B cell (primary cell): ENCODE measurements around the gene CSNK1A1. TPM values are rescaled to one million over a fixed set of nuclear protein-coding genes. Genes with fewer than 3 reads are reported as not detected.

ENCODE experiments used
- ATAC-seq: fragments of 200-7000 bp; cut with Tn5 transposase; one replicate; pipeline ENCODE4 v1.10.0; 2021; ENCODE audit warnings: low read depth, mild to moderate bottlenecking, moderate number of reproducible peaks, moderate library complexity
- CTCF ChIA-PET: fragments of 350-600 bp; sonication (Branson Sonifier 250); formaldehyde crosslinking; loops from one replicate; lab custom pipeline; 2021; ENCODE audit warnings: antibody characterized with exemption, inconsistent platforms; lab: Charles Lee
- POLR2A ChIA-PET: fragments of 350-600 bp; sonication (Branson Sonifier 250); formaldehyde crosslinking; loops from one replicate; lab custom pipeline; 2021; ENCODE audit warnings: antibody characterized with exemption; lab: Charles Lee
- DNase-seq: peaks from one replicate; pipeline ENCODE4 v3.0.0; 2013
- H2AFZ ChIP-seq: 2 replicates; pipeline ENCODE4 v1.6.1; 2012; ENCODE audit warnings: mild to moderate bottlenecking, low read depth, low read length; ENCODE audit not compliant: insufficient read depth, poor library complexity, severe bottlenecking
- H3K27ac ChIP-seq, 2 donors: 1 replicate in 1 of 2; 2 replicates in 1 of 2; pipeline ENCODE4 v1.5.1; 2012 to 2013; ENCODE audit warnings: low read length in 2 of 2, mild to moderate bottlenecking in 2 of 2, moderate library complexity in 1 of 2
- H3K27me3 ChIP-seq, 4 experiments: fragments of 200-600 bp in 1 of 4; sonication (generic) in 1 of 4; replicated peaks in 1 of 4; 1 replicate in 2 of 4; 2 replicates in 2 of 4; pipeline versions ENCODE4 v1.6.1 to v1.7.0; 2013 to 2016; ENCODE audit warnings: low read length in 3 of 4, mild to moderate bottlenecking in 2 of 4, mixed read lengths in 1 of 4, moderate library complexity in 1 of 4; ENCODE audit not compliant: insufficient read depth in 4 of 4, control insufficient read depth in 3 of 4; ENCODE audit errors: control extremely low read depth in 1 of 4
- H3K36me3 ChIP-seq, 2 experiments: replicated peaks in 1 of 2; 1 replicate in 1 of 2; 2 replicates in 1 of 2; pipeline versions ENCODE4 v1.6.1 to v1.7.1; 2013; ENCODE audit warnings: low read length in 1 of 2; ENCODE audit not compliant: insufficient read depth in 2 of 2, control insufficient read depth in 1 of 2; ENCODE audit errors: control extremely low read depth in 1 of 2, extremely low read depth in 1 of 2
- H3K4me1 ChIP-seq, 2 donors: fragments of 200-600 bp in 1 of 2; sonication (generic) in 1 of 2; 1 replicate in 1 of 2; 2 replicates in 1 of 2; pipeline versions ENCODE4 v1.5.1 to v1.6.1; 2013 to 2017; ENCODE audit warnings: low read length in 2 of 2; ENCODE audit not compliant: control insufficient read depth in 2 of 2, insufficient read depth in 2 of 2
- H3K4me2 ChIP-seq: replicated peaks from 2 replicates; pipeline ENCODE3; 2012; ENCODE audit warnings: mild to moderate bottlenecking, low read depth, low read length; ENCODE audit not compliant: poor library complexity, severe bottlenecking
- H3K4me3 ChIP-seq, 5 experiments: fragments of 200-600 bp in 1 of 5; sonication (generic) in 1 of 5; 1 replicate in 3 of 5; 2 replicates in 2 of 5; pipeline versions ENCODE4 v1.5.1 to v1.7.0; 2011 to 2016; ENCODE audit warnings: low read length in 4 of 5, mild to moderate bottlenecking in 4 of 5, low read depth in 2 of 5, control low read depth in 1 of 5, moderate library complexity in 1 of 5; ENCODE audit not compliant: insufficient read depth in 1 of 5; ENCODE audit errors: control extremely low read depth in 1 of 5, extremely low read depth in 1 of 5
- H3K79me2 ChIP-seq: fragments of 200-600 bp; sonication (generic); one replicate; pipeline ENCODE4 v1.6.0; 2016; ENCODE audit warnings: low read length; ENCODE audit not compliant: control insufficient read depth, insufficient read depth
- H3K9ac ChIP-seq: fragments of 200-600 bp; sonication (generic); 2 replicates; pipeline ENCODE4 v1.6.1; 2017; ENCODE audit warnings: mild to moderate bottlenecking, low read length, moderate library complexity
- H3K9me3 ChIP-seq, 3 donors: one replicate each; pipeline versions ENCODE4 v1.6.1 to v1.7.1; 2013; ENCODE audit warnings: low read length in 2 of 3; ENCODE audit not compliant: control insufficient read depth in 2 of 3, insufficient read depth in 1 of 3; ENCODE audit errors: control extremely low read depth in 1 of 3
- H4K20me1 ChIP-seq: 2 replicates; pipeline ENCODE4 v1.6.0; 2012; ENCODE audit warnings: mild to moderate bottlenecking, low read length; ENCODE audit not compliant: insufficient read depth, control insufficient read depth, poor library complexity, severe bottlenecking
- H3K27ac Mint-ChIP-seq: one replicate; pipeline ENCODE4 v1.8.0; 2021; ENCODE audit warnings: mixed read lengths
- H3K27me3 Mint-ChIP-seq: one replicate; pipeline ENCODE4 v1.8.0; 2021; ENCODE audit warnings: mixed read lengths
- H3K4me1 Mint-ChIP-seq: one replicate; pipeline ENCODE4 v1.8.0; 2021; ENCODE audit warnings: mixed read lengths
- H3K4me3 Mint-ChIP-seq: one replicate; pipeline ENCODE4 v1.8.0; 2021; ENCODE audit warnings: mixed read lengths
- H3K9me3 Mint-ChIP-seq: one replicate; pipeline ENCODE4 v1.8.0; 2022; ENCODE audit warnings: mixed read lengths; ENCODE audit not compliant: insufficient read depth
- CTCF ChIP-seq: fragments of 200-600 bp; IDR thresholded peaks from one replicate; pipeline ENCODE4 v1.8.0; 2022; ENCODE audit warnings: antibody characterized with exemption, mild to moderate bottlenecking
- EZH2 ChIP-seq: IDR thresholded peaks from 2 replicates; pipeline ENCODE4 v1.6.1; 2012; ENCODE audit warnings: borderline replicate concordance, low read depth, mild to moderate bottlenecking, moderate library complexity, low read length; ENCODE audit not compliant: insufficient read depth, poor library complexity, severe bottlenecking
- WGBS: methylation state at CpG from one replicate; pipeline ENCODE4 v1.1.5; 2013; ENCODE audit warnings: missing lambda C conversion rate; ENCODE audit not compliant: insufficient coverage; 5-methylcytosine and 5-hydroxymethylcytosine counted together
- intact Hi-C: fragments of 100-400 bp; cut with micrococcal nuclease; formaldehyde crosslinking; loops from one replicate; pipeline ENCODE4 v1.10.0; 2022
- polyA plus RNA-seq: library from polyadenylated mRNA; depleted of rRNA; stranded (reverse); fragments of >200 nt; gene quantifications from 2 replicates; pipeline ENCODE4 v1.2.3, GENCODE V29; 2012
- total RNA-seq, 2 donors: library from RNA; stranded (reverse); fragments of 120-200 nt in 1 of 2; gene quantifications; 1 replicate in 1 of 2; 2 replicates in 1 of 2; pipeline versions ENCODE4 v1.2.3 to v1.2.4, GENCODE V29; 2013 to 2022

CSNK1A1 gene
- total and polyA plus RNA-seq, 2 donors (not counting 1 experiment from before 2014, with no cell fraction given): 45.9 to 168 TPM

GRCh38 chr5:149561848-149562247 is 10.6 kb upstream of the CSNK1A1 start:
- H3K9ac ChIP-seq: no peak overlapping the region

GRCh38 chr5:149559706-149560105 is 8.5 kb upstream of the CSNK1A1 start:
- no peak overlapping the region for H3K27ac Mint-ChIP-seq

More at GRCh38 chr5:149561848-149562247, 10.6 kb upstream of the CSNK1A1 start:
- intact Hi-C loops: loop anchor here (5.0 kb wide), 1 partner anchor 830 kb away; no protein-coding TSS in a partner anchor
- H2AFZ ChIP-seq: no peak overlapping the region
- no peaks in the 10 kb centered on the region for H3K9me3 ChIP-seq
- Mint-ChIP-seq H3K9me3 (no peaks in the 10 kb centered on the region), H3K4me3 (no peak overlapping the region), H3K27ac (no peak overlapping the region), H3K27me3 (no peaks in the 10 kb centered on the region), H3K4me1 (no peaks in the 10 kb centered on the region)
- no peak for DNase-seq
- no peak for ATAC-seq
- ChIA-PET POLR2A (no interaction called here), CTCF (interaction anchor here (0.8 to 5.0 kb wide), 7 partner anchors 10 to 243 kb away, joined by 3 to 67 read pairs (median 10); partner anchors contain the start of gene IL17B)
- no peaks in the 10 kb centered on the region for H4K20me1 ChIP-seq
- H3K4me1 ChIP-seq: no peaks in the 10 kb centered on the region
- no peak overlapping the region for H3K4me3 ChIP-seq
- no peaks in the 10 kb centered on the region for H3K36me3 ChIP-seq
- no peaks in the 10 kb centered on the region for H3K27me3 ChIP-seq
- no peak overlapping the region for H3K27ac ChIP-seq
- no peaks in the 10 kb centered on the region for H3K79me2 ChIP-seq
- no peak for TF ChIP-seq CTCF
- no CpG with 5 or more reads among the region's 2 CpGs for WGBS
- no peak overlapping the region for H3K4me2 ChIP-seq

More at GRCh38 chr5:149559706-149560105, 8.5 kb upstream of the CSNK1A1 start:
- ChIA-PET POLR2A (no interaction called here), CTCF (interaction anchor here (1.0 to 5.0 kb wide), 2 partner anchors 177 to 242 kb away, joined by 3 to 67 read pairs; partner anchors contain the start of gene IL17B)
- intact Hi-C loops: loop anchor here (5.0 kb wide), 1 partner anchor 827 kb away; no protein-coding TSS in a partner anchor
- DNase-seq: no peak
- Mint-ChIP-seq H3K27me3 (no peaks in the 10 kb centered on the region), H3K4me3 (no peak overlapping the region), H3K9me3 (no peaks in the 10 kb centered on the region), H3K4me1 (no peaks in the 10 kb centered on the region)
- Histone ChIP-seq H4K20me1 (no peaks in the 10 kb centered on the region), H3K4me3 (no peak overlapping the region), H3K27ac (no peak overlapping the region), H3K79me2 (no peaks in the 10 kb centered on the region), H3K9ac (no peak overlapping the region), H3K27me3 (no peaks in the 10 kb centered on the region), H3K9me3 (no peaks in the 10 kb centered on the region), H2AFZ (no peak overlapping the region), H3K4me2 (no peak overlapping the region), H3K36me3 (no peaks in the 10 kb centered on the region), H3K4me1 (no peaks in the 10 kb centered on the region)
- 100% methylated on average over 1 of the region's 2 CpGs for WGBS
- ATAC-seq: no peak
- TF ChIP-seq EZH2 (no peak), CTCF (no peak)
